Measurements from ENCODE around the gene INSIG2. TPM values are rescaled to one million over a fixed set of nuclear protein-coding genes. Genes with fewer than 3 reads are reported as not detected.

INSIG2 gene
- total and polyA plus RNA-seq, 2 of the 4 experiments (the other 2 are of a cell fraction): 9.1 to 11.7 TPM

- Histone ChIP-seq H3K36me3 (ENCODE audit: control insufficient read depth, insufficient read depth, low read length) (no peaks in the 10 kb centered on the region), H3K56ac (ENCODE audit: extremely low read depth, insufficient read depth, low read length) (no peak overlapping the region), H3K4me2 (ENCODE audit: low read depth, low read length) (no peak overlapping the region), H2AK9ac (replicated peaks; ENCODE audit: low read depth, low read length, poor library complexity) (no peak overlapping the region), H2AK5ac (ENCODE audit: low read depth, low read length) (no peak overlapping the region), H3K9ac (ENCODE audit: low read depth, low read length) (no peak overlapping the region), H3K27me3 (ENCODE audit: control insufficient read depth, insufficient read depth, low read length) (peaks cover 24% of the 10 kb centered on the region), H4K20me1 (ENCODE audit: insufficient read depth, low read length) (no peaks in the 10 kb centered on the region), H3K18ac (ENCODE audit: low read depth, low read length) (no peak overlapping the region), H2BK120ac (ENCODE audit: low read depth, low read length) (no peak overlapping the region), H3K27ac (ENCODE audit: insufficient read depth, low read length) (no peak overlapping the region), H3K23ac (ENCODE audit: low read depth, low read length) (no peak overlapping the region), H4K8ac (ENCODE audit: low read depth in 2 of 2, low read length in 2 of 2) (no peak overlapping the region), H3K4me1 (ENCODE audit: control insufficient read depth, insufficient read depth, low read length) (no peaks in the 10 kb centered on the region), H2AFZ (replicated peaks; ENCODE audit: low read length, poor library complexity) (no peak overlapping the region), H4K91ac (ENCODE audit: insufficient read depth, low read depth, low read length) (no peak overlapping the region), H3K4me3 (ENCODE audit: insufficient read depth, low read depth, low read length) (no peak overlapping the region), H3K9me1 (ENCODE audit: insufficient read depth, low read length) (no peaks in the 10 kb centered on the region), H3K14ac (replicated peaks; ENCODE audit: low read depth, low read length) (no peak overlapping the region), H2BK20ac (ENCODE audit: low read depth, low read length) (no peak overlapping the region), H2BK5ac (ENCODE audit: low read depth, low read length, poor library complexity, severe bottlenecking) (no peak overlapping the region), H3K4ac (ENCODE audit: low read depth, low read length) (no peak overlapping the region), H3K79me1 (ENCODE audit: low read depth in 1 of 2, low read length in 2 of 2) (no peaks in the 10 kb centered on the region), H3K9me3 (ENCODE audit: control insufficient read depth, insufficient read depth, low read length) (no peaks in the 10 kb centered on the region), H4K5ac (ENCODE audit: low read depth, low read length) (no peak overlapping the region), H2BK15ac (ENCODE audit: low read depth, low read length) (no peak overlapping the region)
- BruUV-seq (replicated peaks): no TSS peak
- in situ Hi-C loops (cut with MboI; ENCODE audit: low sequenced_read_pairs): loop anchor here (25.0 kb wide), 1 partner anchor 815 kb away; no protein-coding TSS in a partner anchor
- CTCF ChIA-PET: interaction anchor here (0.5 to 2.9 kb wide), 14 partner anchors 9 to 808 kb away, joined by 3 to 11 read pairs (median 4); no protein-coding TSS in a partner anchor
- dilution Hi-C loops (cut with HindIII; ENCODE audit: low sequenced_read_pairs, unreplicated experiment): no loop called here
- ATAC-seq (ENCODE audit: low read depth) (peak; percentile 81), DNase-seq (peak; percentile 57)
- POLR2A ChIA-PET (ENCODE audit: unreplicated experiment): no interaction called here
- TF ChIP-seq POLR2A (IDR thresholded peaks at IDR 0.05; ENCODE audit: low read depth, low read length) (no peak), FOS (IDR thresholded peaks at IDR 0.05; ENCODE audit: low read depth, low read length) (no peak; the same call in 1 of the 2 replicates)
- intact Hi-C loops (cut with micrococcal nuclease): loop anchor here (1.0 to 5.0 kb wide), 4 partner anchors 155 to 817 kb away; no protein-coding TSS in a partner anchor
- WGBS, 2 experiments (ENCODE audit: extremely low coverage in 2 of 2, insufficient read length in 1 of 2): no CpG with 5 or more reads among the region's 3 CpGs
These were observed 40.9 kb upstream of the INSIG2 start for GRCh38 chr2:118047380-118047826.
